Germinal center (tissue), 1 donor: Measurements from ENCODE around the gene INPP5B.

Source experiments
- DNase-seq: peaks from one replicate; pipeline ENCODE4 v3.0.0; 2012; ENCODE audit warnings: mixed read lengths, low spot score

INPP5B gene

DNA sequence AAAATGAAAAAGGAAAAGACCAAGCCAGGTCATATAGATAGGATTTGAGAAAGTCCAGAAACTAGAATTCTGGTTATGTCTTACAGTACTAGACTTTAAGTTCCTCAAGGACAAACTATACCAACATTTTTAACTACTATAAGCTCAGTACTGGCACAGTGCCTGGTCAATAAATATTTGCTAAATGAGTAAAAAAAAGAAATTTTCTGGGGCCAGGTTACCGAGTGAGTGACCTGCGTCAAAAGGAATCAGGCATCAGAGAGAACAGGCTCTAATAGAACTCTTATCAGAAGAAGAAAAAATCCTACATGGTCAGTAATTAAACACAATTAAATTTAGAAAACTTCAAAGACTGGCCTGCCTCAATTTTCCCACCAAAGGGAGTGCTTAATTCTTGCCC lies 115.0 kb downstream of the INPP5B start:
- no peak for DNase-seq

DNA sequence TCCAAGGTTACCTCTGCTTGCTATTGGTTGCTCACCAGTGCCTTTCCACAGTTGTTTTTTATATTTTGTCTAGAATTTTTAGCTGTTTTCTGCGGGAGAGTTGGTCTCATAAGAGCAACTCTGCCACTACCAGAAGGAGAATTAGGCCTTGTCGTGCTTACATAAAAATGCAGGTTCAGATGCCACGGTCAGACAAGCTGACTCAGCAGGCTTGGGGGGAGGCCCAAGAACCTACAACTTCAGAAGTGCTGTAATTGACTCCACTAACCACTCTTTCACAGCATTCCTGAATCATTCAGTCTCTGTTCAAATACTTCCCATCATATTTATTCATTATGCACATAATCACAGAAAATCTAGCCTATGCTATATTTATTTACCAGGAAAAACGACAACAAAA lies 115.7 kb downstream of the INPP5B start:
- no peak for DNase-seq

GRCh38 chr1:37828410-37829074 lies 118.3 kb downstream of the INPP5B start:
- no peak for DNase-seq

DNA sequence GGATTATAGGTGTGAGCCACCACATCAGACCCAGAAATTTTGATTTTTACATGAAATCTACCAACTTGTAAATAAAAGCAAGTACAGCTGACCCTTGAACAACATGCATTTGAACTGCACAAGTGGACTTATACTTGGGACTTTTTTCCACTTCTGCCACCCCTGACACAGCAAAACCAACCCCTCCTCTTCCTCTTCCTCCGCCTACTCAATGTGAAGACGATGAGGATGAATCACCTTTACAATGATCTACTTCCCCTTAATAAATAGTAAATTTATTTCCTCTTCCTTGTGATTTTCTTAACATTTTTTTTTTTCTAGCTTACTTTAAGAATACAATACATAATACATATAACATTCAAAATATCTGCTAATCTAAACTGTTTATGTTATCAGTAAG lies 121.3 kb downstream of the INPP5B start:
- DNase-seq, result no peak

DNA sequence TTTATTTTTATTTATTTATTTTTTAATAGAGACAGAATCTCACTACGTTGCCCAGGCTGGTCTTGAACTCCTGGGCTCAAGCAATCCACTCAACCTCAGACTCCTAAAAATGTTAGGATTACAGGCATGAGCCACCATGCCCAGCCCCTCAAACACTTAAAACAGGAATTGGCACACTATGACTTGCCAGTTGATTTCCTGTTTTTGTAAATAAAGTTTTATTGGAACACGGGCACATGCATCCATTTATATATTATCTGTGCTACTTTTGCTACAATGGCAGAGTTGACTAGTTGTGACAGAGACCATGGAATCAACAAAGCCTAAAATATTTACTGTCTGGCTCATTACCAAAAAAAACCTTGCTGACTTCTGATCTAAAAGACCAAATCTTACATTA lies 122.9 kb downstream of the INPP5B start:
- no peak for DNase-seq

DNA sequence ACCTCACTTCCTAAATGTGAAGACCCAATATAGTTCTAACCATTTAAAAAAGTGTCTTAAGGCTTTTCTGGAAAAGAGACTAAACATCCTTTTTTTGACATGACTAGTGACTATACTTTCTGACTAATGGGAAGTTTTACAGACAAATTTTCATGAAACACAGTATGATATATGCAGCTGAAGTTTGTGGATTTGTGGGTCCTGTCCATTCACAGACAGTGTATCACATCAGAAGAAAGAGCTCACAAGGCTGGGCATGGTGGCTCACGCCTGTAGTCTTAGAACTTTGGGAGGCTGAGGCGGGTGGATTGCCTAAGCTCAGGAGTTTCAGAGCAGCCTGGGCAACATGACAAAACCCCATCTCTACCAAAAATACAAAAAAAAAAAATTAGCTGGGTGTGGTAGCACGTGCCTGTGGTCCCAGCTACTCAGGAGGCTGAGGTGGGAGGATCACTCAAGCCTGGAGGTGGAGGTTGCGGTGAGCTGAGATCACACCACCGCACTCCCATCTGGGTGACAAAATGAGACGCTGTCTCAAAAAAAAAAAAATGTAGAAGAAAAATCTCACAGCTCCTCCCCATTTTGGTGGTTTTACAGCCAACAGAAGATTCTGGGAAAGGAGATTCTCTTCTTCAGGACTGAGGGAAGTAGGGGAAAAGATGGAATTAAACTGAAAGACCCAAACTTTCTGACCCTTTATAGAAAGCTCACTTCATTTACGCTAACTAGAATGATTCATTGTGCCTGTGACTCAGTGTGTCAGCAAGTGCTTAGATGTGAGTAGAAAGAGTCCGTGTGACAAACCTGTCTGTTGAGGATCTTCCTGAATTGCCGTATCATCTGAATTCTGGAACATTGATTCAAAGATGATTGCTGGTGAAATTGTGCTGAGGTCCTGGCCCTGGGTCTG lies 123.7 kb downstream of the INPP5B start:
- no peak for DNase-seq

- DNase-seq, result no peak
Observed at GRCh38 chr1:37821481-37821880, 125.4 kb downstream of the INPP5B start.

- no peak for DNase-seq
Observed at GRCh38 chr1:37817481-37817880, 129.4 kb downstream of the INPP5B start.

GRCh38 chr1:37814252-37814651 lies 132.6 kb downstream of the INPP5B start:
- DNase-seq, result no peak

GRCh38 chr1:37813529-37814145 lies 133.2 kb downstream of the INPP5B start:
- no peak for DNase-seq

DNA sequence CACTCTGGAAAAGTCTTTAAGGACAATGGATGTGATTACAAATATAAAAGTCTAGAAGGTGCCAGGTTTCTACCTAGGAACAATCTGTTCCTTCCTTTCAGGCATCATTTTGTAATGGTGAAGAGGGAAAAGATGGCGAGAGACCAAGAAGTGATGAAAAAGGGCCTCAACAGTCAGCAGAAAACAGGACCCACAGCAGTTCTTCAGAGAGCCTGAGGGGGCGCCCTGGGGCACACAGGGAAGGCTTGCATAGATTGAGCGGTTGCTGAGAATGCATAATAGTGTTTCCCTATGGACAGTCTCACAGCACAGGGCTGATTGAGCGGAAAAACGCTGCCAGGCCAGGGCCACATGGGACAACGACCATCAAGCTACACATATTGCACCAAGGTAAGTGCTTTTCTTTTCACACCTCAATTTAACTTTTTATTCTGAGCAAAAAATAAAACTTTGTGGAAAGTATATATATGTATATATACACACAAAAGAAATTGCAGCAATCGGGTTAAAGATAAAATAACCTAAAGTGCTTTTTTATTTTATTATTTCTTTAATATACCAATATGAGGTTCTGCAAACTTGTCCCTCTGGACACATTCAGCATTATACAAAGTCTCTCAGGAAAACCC lies 135.7 kb downstream of the INPP5B start:
- DNase-seq, result peak; percentile 71
